Activated naive CD4-positive, alpha-beta T cell treated with anti-CD3 and anti-CD28 coated beads, Interleukin-2, amount 50 U/mL, for 24 hours (primary cell): Measurements from ENCODE around the gene RNF208.
"Not testable (repeated sequence)": the region's sequence is repeated elsewhere in the genome, so short reads cannot be mapped to it uniquely, and the experiment has no call there.

Source experiments
- H3K27ac Mint-ChIP-seq: one replicate; pipeline ENCODE4 v1.8.0; 2021; ENCODE audit warnings: mild to moderate bottlenecking, mixed read lengths
- H3K27me3 Mint-ChIP-seq: one replicate; pipeline ENCODE4 v1.8.0; 2021; ENCODE audit warnings: mixed read lengths
- H3K36me3 Mint-ChIP-seq: one replicate; pipeline ENCODE4 v1.8.0; 2021; ENCODE audit warnings: mixed read lengths
- H3K4me1 Mint-ChIP-seq: one replicate; pipeline ENCODE4 v1.8.0; 2021; ENCODE audit warnings: mixed read lengths
- H3K4me3 Mint-ChIP-seq: one replicate; pipeline ENCODE4 v1.8.0; 2021; ENCODE audit warnings: mild to moderate bottlenecking, mixed read lengths
- H3K9me3 Mint-ChIP-seq: one replicate; pipeline ENCODE4 v1.8.0; 2021; ENCODE audit warnings: mixed read lengths

Gene RNF208

DNA sequence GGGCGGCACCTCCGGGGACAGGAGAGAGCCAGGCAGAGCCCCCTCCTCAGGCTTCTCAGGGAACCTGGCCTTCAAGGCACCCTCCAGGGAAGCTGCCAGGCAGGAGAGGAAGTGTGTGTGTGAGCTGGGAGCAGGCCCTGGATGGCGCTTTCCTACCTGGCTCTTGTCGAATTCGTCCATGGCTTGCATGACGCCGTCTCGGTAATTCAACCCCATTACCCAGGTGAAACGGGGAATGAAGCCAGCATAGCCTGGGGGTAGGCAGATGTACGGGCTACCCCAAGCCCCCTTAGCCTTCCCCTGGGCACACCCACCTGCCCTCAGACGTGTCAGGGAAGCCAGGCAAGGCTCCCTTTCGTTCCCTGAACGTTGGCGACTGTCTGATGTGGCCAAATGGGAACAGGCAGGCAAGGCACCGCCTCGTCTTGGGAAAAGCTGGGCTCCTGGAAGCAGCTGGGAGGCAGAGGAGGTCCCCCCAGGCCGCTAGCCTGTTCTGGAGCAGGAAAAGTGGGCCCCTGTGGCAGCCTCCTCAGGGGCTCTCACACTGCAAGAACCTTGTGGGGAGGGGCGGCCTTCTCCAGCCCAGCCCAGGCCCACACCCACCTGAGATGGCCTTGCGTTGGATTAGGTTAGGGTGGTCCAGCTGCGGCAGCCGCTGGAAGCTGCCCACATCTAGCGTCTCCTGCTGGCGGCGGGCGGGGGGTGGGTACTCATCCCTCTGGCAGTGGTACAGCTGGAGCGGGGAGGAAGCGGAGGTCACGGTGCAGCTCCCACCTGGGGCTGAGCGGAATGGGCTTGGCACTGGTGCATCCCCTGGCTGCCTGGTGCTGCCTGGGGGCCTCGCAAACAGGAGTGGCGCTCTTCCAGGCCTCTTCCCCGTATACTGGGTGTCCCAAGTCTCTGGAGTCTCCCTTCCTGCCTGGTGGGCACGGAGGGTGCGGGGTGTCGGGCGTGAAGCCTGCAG, 22.7 kb upstream of the RNF208 start:
- Mint-ChIP-seq H3K4me3 (no peak overlapping the region), H3K4me1 (peaks cover 7% of the 10 kb centered on the region), H3K27me3 (no peaks in the 10 kb centered on the region), H3K9me3 (no peaks in the 10 kb centered on the region), H3K36me3 (peaks cover 9% of the 10 kb centered on the region), H3K27ac (no peak overlapping the region)

DNA sequence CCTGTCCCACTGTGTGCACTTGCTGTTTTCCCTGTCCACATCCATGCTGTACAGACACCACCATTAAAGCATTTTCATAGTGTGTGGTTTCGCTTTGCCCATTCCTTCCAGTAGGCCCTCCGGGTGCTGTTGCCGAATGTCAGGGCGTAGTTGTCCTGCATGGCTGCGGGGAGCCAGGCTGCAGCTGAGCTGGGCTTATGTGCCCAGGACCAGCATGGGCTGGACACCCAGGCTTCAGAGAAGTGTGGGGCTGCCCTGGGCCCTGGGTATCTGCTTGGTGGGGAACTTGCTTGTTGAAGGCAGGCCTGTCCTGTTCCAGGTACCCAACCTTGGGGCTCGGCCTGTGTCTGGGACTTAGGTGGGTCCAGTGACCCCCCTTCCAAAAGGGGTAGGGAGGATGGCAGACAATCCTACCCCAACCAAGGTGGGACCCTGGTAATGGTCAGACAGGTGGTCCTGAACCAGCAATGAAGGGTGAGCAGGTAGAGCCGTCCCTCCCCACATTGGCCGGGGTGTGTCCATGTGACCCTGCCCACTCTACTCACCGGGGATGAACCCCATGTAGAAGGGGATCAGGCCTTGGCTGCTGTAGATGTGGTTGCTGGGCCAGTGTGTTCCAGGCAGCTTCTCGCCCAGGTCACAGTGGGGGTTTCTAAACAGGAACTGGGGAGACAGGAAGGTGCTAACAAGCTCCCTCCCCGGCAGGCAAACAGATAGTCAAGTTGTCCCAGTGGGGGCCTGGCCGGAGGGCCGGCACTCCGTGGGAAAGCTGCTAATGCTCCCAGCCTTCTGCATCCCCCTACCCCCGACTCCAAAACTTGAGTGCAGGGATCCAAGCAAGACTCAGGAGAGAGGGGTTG, 21.8 kb upstream of the RNF208 start:
- peaks cover 11% of the 10 kb centered on the region for H3K4me1 Mint-ChIP-seq
- no peak overlapping the region for H3K27ac Mint-ChIP-seq
- peaks cover 9% of the 10 kb centered on the region for H3K36me3 Mint-ChIP-seq
- H3K4me3 Mint-ChIP-seq: no peak overlapping the region
- H3K27me3 Mint-ChIP-seq: no peaks in the 10 kb centered on the region
- no peaks in the 10 kb centered on the region for H3K9me3 Mint-ChIP-seq

DNA sequence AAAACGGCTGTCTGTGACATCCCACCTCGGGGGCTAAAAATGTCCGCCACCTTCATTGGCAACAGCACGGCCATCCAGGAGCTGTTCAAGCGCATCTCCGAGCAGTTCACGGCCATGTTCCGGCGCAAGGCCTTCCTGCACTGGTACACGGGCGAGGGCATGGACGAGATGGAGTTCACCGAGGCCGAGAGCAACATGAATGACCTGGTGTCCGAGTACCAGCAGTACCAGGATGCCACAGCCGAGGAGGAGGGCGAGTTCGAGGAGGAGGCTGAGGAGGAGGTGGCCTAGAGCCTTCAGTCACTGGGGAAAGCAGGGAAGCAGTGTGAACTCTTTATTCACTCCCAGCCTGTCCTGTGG, 21.2 kb upstream of the RNF208 start:
- not testable (repeated sequence) for H3K9me3 Mint-ChIP-seq, H3K4me3 Mint-ChIP-seq, H3K27ac Mint-ChIP-seq, H3K36me3 Mint-ChIP-seq, H3K27me3 Mint-ChIP-seq
- H3K4me1 Mint-ChIP-seq: peaks cover 13% of the 10 kb centered on the region

DNA sequence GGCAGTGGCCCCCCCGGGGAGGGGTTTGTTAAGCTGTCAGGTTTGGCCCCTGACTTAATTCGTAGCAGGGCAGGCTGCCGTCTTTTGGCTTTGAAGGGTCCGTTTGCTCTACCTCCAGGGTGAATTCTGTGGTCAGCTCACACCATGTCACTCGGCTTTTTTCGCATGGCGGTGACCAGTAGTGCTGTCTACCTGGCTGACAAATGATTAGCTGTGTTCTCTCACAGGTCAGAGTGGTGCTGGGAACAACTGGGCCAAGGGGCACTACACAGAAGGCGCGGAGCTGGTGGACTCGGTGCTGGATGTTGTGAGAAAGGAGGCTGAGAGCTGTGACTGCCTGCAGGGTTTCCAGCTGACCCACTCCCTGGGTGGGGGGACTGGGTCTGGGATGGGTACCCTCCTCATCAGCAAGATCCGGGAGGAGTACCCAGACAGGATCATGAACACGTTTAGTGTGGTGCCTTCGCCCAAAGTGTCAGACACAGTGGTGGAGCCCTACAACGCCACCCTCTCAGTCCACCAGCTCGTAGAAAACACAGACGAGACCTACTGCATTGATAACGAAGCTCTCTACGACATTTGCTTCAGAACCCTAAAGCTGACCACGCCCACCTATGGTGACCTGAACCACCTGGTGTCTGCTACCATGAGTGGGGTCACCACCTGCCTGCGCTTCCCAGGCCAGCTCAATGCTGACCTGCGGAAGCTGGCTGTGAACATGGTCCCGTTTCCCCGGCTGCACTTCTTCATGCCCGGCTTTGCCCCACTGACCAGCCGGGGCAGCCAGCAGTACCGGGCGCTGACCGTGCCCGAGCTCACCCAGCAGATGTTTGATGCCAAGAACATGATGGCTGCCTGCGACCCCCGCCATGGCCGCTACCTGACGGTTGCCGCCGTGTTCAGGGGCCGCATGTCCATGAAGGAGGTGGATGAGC, 20.5 kb upstream of the RNF208 start:
- peaks cover 13% of the 10 kb centered on the region for H3K4me1 Mint-ChIP-seq

DNA sequence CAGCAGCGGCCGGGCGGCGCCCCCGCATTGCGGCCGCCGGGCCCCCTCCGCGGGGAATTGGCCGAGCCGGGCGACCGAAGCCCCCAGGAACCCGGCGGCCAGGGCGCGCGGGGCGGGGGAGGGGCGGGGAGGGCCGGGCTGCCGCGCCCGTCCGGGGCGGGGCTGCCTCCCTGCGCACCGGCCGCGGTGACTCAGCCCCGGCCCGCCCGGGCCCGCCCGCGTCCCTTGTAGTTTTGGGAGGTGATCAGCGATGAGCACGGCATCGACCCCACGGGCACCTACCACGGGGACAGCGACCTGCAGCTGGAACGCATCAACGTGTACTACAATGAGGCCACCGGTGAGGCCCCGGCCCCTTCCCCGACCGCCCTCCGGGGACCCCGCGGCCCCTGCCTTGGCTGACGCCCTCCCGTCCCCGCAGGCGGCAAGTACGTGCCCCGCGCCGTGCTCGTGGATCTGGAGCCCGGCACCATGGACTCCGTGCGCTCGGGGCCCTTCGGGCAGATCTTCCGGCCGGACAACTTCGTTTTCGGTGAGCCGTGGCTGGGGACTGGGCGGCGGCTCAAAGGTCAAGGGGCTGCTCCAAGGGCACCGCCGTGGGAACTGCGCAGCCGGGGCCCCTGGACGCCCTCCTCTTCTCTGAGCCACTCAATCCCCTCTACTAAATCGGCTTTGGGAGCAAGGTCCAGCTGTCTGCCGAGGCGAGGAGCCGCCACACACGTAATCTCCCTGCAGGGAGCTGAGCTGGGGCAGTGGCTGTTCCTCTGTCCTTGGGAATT, 19.6 kb upstream of the RNF208 start:
- Mint-ChIP-seq H3K4me3 (peak overlapping the region; percentile 93), H3K27ac (peak overlapping the region; percentile 72), H3K4me1 (peaks cover 16% of the 10 kb centered on the region), H3K36me3 (peaks cover 9% of the 10 kb centered on the region), H3K27me3 (no peaks in the 10 kb centered on the region), H3K9me3 (no peaks in the 10 kb centered on the region)

More for the DNA sequence above, 20.5 kb upstream of the RNF208 start:
- H3K36me3 Mint-ChIP-seq: peaks cover 9% of the 10 kb centered on the region
- H3K4me3 Mint-ChIP-seq: peak overlapping the region; percentile 87
- H3K9me3 Mint-ChIP-seq: no peaks in the 10 kb centered on the region
- H3K27me3 Mint-ChIP-seq: no peaks in the 10 kb centered on the region
- H3K27ac Mint-ChIP-seq: peak overlapping the region; percentile 68

DNA sequence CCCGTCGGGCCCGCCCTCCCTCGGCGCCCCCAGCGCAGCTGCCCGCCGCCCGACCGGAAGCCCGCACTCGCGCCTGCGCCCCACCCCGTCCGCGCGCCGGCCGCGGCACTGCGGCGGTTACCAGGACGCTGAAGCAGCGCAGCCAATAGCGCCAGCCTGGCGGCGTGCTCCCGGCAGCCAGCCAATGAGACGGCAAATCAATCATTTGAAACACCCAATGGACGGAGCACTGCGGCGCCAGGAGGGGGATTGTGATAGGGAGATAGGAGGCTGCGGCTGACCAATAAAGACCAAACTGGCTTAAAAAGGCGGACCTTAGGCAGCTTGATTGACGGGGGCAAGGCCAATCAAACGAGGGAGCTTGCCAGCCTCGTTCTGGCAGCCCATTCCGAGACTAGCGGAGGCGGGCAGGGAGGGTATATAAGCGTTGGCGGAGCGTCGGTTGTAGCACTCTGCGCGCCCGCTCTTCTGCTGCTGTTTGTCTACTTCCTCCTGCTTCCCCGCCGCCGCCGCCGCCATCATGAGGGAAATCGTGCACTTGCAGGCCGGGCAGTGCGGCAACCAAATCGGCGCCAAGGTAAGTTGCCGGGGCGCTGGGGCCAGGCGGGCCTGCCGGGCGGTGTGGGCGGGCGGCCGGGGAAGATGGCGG, 18.9 kb upstream of the RNF208 start, which contains the start of gene TUBB4B:
TUBB4B (plus strand) TSS at position 447 of the 649 bp plus-strand sequence; CDS start at position 521, 74 bp downstream.
- Mint-ChIP-seq H3K4me3 (peak within 1 kb of the TSS; percentile 93), H3K27me3 (no peaks in the 10 kb centered on the region), H3K27ac (peak within 1 kb of the TSS; percentile 96), H3K36me3 (peaks cover 9% of the 10 kb centered on the region), H3K9me3 (no peaks in the 10 kb centered on the region), H3K4me1 (peaks cover 16% of the 10 kb centered on the region)

DNA sequence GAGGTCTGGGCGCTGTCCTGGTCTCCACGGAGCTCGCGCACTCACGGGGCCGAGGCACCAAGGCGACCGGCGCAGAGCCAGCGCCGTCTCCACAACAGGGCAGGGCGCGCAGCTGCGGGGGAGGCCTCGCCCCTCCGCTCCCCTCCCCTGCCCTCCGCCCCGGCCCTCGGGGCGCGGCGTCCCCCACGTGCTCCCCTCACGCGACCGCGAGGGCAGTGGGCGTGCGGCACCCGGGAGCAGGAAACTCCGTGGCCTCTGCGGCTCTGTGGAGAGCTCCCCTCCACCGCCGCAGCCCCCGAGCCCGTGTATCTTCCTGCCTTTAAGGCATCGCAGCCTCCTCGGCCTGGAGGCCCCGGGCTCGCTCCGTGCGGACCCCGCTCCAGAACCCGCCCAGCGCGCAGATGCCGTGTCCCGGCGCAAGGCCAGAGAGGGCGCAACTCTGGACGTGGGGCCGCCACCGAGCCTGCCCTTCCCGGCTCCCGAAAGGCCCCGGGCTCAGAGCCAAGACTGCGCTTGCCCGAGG, 18.3 kb upstream of the RNF208 start:
- Mint-ChIP-seq H3K27me3 (no peaks in the 10 kb centered on the region), H3K9me3 (no peaks in the 10 kb centered on the region), H3K27ac (no peak overlapping the region), H3K36me3 (peaks cover 9% of the 10 kb centered on the region), H3K4me3 (peak overlapping the region; percentile 81), H3K4me1 (peaks cover 16% of the 10 kb centered on the region)

DNA sequence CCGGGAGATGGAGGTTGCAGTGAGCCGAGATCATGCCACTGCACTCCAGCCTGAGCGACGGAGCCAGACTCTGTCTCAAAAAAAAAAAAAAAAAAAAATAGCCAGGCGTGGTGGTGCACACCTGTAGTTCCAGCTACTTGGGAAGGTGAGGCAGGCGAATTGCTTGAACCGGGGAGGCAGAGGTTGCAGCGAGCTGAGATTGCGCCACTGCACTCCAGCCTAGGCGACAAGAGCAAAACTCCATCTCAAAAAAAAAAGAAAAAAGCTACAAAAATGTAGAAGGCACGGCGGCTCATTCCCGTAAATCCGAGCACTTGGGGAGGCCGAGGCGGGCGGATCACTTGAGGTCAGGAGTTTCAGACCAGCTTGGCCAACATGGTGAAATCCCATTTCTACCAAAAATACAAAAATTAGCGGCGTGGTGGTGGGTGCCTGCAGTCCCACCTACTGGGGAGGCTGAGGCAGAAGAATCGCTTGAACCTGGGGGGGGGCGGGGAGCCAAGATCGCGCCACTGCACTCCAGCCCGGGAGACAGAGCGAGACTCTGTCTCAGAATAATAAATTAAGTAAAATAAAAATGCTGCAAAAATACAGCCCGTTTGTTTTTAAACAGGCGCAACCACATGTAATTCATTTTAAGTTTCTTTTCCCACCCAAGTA, 17.6 kb upstream of the RNF208 start:
- H3K9me3 Mint-ChIP-seq, H3K36me3 Mint-ChIP-seq, H3K27me3 Mint-ChIP-seq, H3K27ac Mint-ChIP-seq: not testable (repeated sequence)
- Mint-ChIP-seq H3K4me1 (peaks cover 16% of the 10 kb centered on the region), H3K4me3 (peak overlapping the region; percentile 81)

DNA sequence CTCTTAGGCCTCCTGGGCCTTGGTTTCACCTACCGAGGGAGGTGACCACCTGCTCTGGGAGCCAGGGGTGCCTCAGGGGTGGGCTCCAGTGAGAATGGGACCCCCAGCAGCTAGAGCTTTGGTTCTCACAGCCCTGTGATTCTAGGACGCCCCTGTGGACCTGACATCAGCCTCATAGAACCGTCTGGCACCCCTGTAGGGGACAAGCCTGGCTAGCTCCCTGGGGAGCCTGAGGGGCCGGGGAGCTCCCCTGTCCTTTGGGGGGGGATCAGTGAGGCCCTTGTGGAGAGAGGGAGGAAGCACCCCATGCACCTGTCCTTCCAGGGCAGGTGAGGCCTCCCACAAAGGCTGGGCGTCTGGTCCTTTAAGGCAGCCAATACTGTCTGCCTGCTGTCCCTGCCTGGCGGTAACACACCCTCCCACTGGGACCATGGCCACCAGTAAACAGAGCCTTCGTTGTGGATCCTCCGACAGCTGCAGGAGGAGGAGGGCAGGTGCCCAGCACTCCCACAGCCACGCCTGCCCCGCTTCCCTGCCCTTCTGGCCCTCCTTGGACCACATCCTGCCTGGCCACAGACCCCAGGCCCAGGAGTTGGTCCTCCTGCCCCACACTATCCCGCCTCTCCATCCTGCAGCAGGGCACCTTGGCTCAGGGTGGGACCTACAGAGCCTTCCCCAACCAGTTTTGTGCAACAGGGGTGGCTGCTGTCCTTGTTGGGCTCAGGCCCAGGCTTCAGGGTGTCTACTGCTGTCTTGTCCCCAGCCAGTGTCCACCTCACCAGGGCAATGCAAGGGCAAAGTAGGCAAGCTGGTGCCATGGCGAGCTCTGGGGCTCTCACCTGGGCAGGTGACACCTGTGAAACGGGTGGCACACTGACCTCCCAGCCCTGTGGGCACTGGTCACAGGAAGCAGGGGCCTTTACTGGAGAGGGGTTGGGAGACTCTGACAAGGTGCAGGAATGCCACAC, 16.0 kb upstream of the RNF208 start:
- H3K4me1 Mint-ChIP-seq: peaks cover 16% of the 10 kb centered on the region
- H3K4me3 Mint-ChIP-seq: no peak overlapping the region
- no peaks in the 10 kb centered on the region for H3K9me3 Mint-ChIP-seq
- no peak overlapping the region for H3K27ac Mint-ChIP-seq
- no peaks in the 10 kb centered on the region for H3K27me3 Mint-ChIP-seq
- peaks cover 7% of the 10 kb centered on the region for H3K36me3 Mint-ChIP-seq

DNA sequence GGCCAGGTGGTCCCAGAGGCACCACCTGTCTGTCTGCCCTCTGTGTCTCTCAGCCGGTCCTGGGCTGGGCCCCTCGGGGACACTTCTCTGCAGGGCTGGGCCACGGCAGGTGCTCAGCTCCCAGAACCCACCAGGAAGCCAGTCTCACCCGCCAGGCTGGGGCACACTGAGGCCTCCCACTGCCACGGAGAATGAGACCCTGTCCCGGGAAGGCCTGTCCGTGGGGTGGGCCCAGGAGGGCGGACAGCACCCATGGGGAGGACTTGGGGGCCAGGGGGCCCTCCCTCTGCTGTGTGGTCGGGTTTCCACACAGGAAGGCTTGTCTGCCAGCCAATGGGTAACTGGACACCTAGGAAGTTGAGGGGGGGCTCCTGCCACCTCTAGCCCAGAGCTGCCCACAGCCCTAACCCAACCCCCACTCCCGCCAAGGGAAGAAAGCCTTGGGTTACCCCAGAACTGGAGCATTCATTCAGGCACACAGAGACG, 14.9 kb upstream of the RNF208 start:
- Mint-ChIP-seq H3K4me1 (peaks cover 9% of the 10 kb centered on the region), H3K9me3 (no peaks in the 10 kb centered on the region), H3K36me3 (no peaks in the 10 kb centered on the region), H3K27me3 (no peaks in the 10 kb centered on the region), H3K4me3 (no peak overlapping the region), H3K27ac (no peak overlapping the region)

DNA sequence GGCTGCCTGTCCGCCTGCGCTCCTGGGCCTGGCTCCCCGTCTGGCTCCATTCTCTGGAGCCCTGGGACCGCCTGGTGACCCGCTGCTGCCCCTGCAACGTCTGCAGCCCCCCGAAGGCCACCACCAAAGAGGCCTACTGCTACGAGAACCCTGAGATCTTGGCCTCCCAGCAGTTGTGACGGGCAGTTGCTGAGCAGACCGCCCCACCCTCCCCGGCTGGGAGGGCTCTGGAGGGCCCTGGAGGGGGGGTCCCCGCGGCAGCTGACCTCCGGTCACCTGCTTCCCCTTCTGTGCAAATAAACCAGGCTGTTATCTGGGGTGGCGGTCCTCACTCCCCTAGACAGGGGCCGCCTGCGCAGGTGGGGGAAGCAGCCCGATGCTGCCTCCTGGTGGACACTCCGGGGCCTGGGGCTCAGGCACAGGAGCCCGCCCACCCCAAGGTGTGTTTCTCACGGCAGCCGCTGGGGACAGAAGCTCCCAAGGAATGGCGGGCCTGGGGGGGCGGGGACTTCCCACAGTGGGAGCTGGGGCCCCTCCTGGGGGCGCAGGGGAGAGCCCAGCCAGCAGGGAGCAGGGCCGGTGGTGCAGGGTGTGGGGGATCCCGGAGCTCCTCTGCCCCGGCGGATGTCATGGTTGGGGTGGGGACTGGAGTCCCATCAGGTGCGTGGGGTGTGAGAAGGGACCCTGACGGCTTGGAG, 14.3 kb upstream of the RNF208 start:
- Mint-ChIP-seq H3K4me3 (no peak overlapping the region), H3K4me1 (peaks cover 9% of the 10 kb centered on the region), H3K27me3 (no peaks in the 10 kb centered on the region), H3K9me3 (no peaks in the 10 kb centered on the region), H3K27ac (no peak overlapping the region), H3K36me3 (no peaks in the 10 kb centered on the region)
